Sigmoid colon (tissue), 7 donors: Measurements from ENCODE around the gene TMEM156. TPM values are rescaled to one million over a fixed set of nuclear protein-coding genes. Genes with fewer than 3 reads are reported as not detected.

Experiments used
- DNase-seq: peaks from one replicate; pipeline ENCODE4 v3.0.0-alpha.2; 2019
- H3K27ac ChIP-seq, 4 donors: fragments of 200-600 bp; sonication (generic); one replicate each; pipeline ENCODE4 v1.5.1; 2016 to 2019; ENCODE audit warnings: mild to moderate bottlenecking in 1 of 4
- H3K27me3 ChIP-seq, 3 donors: fragments of 200-600 bp; sonication (generic); one replicate each; pipeline ENCODE4 v1.5.1; 2019; ENCODE audit warnings: mild to moderate bottlenecking in 1 of 3
- H3K36me3 ChIP-seq, 4 donors: fragments of 200-600 bp; sonication (generic); one replicate each; pipeline ENCODE4 v1.5.1; 2016 to 2019
- H3K4me1 ChIP-seq, 4 donors: fragments of 200-600 bp; sonication (generic); one replicate each; pipeline ENCODE4 v1.5.1; 2017 to 2019
- H3K4me3 ChIP-seq, 4 donors: fragments of 200-600 bp; sonication (generic); one replicate each; pipeline ENCODE4 v1.5.1; 2017 to 2019; ENCODE audit warnings: mild to moderate bottlenecking in 2 of 4, moderate library complexity in 1 of 4
- H3K9me3 ChIP-seq, 4 donors: fragments of 200-600 bp in 3 of 4; sonication (generic) in 3 of 4; one replicate each; pipeline versions ENCODE4 v1.5.1 to v1.6.1; 2013 to 2019
- EP300 ChIP-seq, 4 donors: sonication (generic); formaldehyde crosslinking; IDR thresholded peaks; one replicate each; pipeline ENCODE4 v1.6.1; 2017; ENCODE audit warnings: antibody characterized with exemption in 4 of 4
- POLR2A ChIP-seq, 2 donors: fragments of 450-650 bp; IDR thresholded peaks; one replicate each; pipeline ENCODE4 v1.6.1; 2016; ENCODE audit warnings: antibody characterized with exemption in 2 of 2, mild to moderate bottlenecking in 2 of 2, moderate library complexity in 2 of 2
- POLR2AphosphoS5 ChIP-seq, 4 donors: sonication (generic); formaldehyde crosslinking; IDR thresholded peaks; one replicate each; pipeline ENCODE4 v1.6.1; 2017; ENCODE audit warnings: antibody characterized with exemption in 4 of 4
- WGBS, 2 donors: extraction: QIAGEN DNeasy Blood & Tissue Kit; methylation state at CpG; one replicate each; pipeline ENCODE4 v1.1.7; 2013; 5-methylcytosine and 5-hydroxymethylcytosine counted together
- intact Hi-C: fragments of 100-400 bp; cut with DNase I; formaldehyde crosslinking; loops from one replicate; pipeline ENCODE4 v1.15.1; 2023
- polyA plus RNA-seq, 3 donors: library from polyadenylated mRNA; stranded (reverse); fragments of 200-250 nt; gene quantifications; one replicate each; pipeline ENCODE4 v1.2.3, GENCODE V29; 2013
- total RNA-seq, 4 donors: library from RNA; depleted of rRNA; stranded (reverse); fragments of >200 nt; gene quantifications; one replicate each; pipeline ENCODE4 v1.1.0, GENCODE V29; 2016
- TF ChIP-seq, protein P1 (sequence below), 4 experiments: fragments of 450-650 bp in 3 of 4; fragments of 200-600 bp in 1 of 4; IDR thresholded peaks; one replicate each; pipeline ENCODE4 v1.5.1; 2016 to 2019; ENCODE audit warnings: antibody characterized with exemption in 4 of 4, mild to moderate bottlenecking in 3 of 4, moderate library complexity in 2 of 4
- donor health status: healthy with polysubstance abuse.
- donor health status: Bipolar disorder and iron deficiency.
- donor health status: healthy.

Gene TMEM156
- total and polyA plus RNA-seq, 7 donors: 0.66 to 9.1 (median 6.5) TPM; not detected in 4

- 70 to 78% methylated on average over 12 of the region's 12 CpGs for WGBS, 2 donors
- H3K4me1 ChIP-seq: peaks cover 0 to 17% (median 9%) of the 10 kb centered on the region in 4 donors
- DNase-seq: no peak
- H3K27ac ChIP-seq: peak overlapping the region in 3 of 4 donors; percentile 9 to 55 (median 51)
- H3K36me3 ChIP-seq: no peaks in the 10 kb centered on the region
- H3K27me3 ChIP-seq: no peaks in the 10 kb centered on the region
- TF ChIP-seq POLR2AphosphoS5 (IDR thresholded peaks at IDR 0.05) (peak in 2 of 4 donors; percentile 13 to 38), EP300 (IDR thresholded peaks at IDR 0.05) (no peak)
- no peaks in the 10 kb centered on the region for H3K9me3 ChIP-seq
- no peak overlapping the region for H3K4me3 ChIP-seq
- intact Hi-C loops: no loop called here
These were observed 48.2 kb downstream of the TMEM156 start for GRCh38 chr4:38983787-38984598.

- DNase-seq: no peak
- Histone ChIP-seq H3K9me3 (no peaks in the 10 kb centered on the region), H3K36me3 (no peaks in the 10 kb centered on the region), H3K27me3 (no peaks in the 10 kb centered on the region), H3K27ac (no peak overlapping the region), H3K4me3 (no peak overlapping the region), H3K4me1 (peaks cover 0 to 17% (median 9%) of the 10 kb centered on the region in 4 donors)
- WGBS, 2 donors: 83 to 91% methylated on average over 6 of the region's 6 CpGs
- no peak for TF ChIP-seq POLR2A (IDR thresholded peaks at IDR 0.05)
- intact Hi-C loops: no loop called here
These were observed 48.9 kb downstream of the TMEM156 start for GRCh38 chr4:38983291-38983690.

- intact Hi-C loops: no loop called here
- Histone ChIP-seq H3K27me3 (no peaks in the 10 kb centered on the region), H3K27ac (no peak overlapping the region), H3K9me3 (no peaks in the 10 kb centered on the region), H3K4me3 (no peak overlapping the region), H3K4me1 (peaks cover 0 to 17% (median 9%) of the 10 kb centered on the region in 4 donors), H3K36me3 (no peaks in the 10 kb centered on the region)
- TF ChIP-seq, protein P1, sequence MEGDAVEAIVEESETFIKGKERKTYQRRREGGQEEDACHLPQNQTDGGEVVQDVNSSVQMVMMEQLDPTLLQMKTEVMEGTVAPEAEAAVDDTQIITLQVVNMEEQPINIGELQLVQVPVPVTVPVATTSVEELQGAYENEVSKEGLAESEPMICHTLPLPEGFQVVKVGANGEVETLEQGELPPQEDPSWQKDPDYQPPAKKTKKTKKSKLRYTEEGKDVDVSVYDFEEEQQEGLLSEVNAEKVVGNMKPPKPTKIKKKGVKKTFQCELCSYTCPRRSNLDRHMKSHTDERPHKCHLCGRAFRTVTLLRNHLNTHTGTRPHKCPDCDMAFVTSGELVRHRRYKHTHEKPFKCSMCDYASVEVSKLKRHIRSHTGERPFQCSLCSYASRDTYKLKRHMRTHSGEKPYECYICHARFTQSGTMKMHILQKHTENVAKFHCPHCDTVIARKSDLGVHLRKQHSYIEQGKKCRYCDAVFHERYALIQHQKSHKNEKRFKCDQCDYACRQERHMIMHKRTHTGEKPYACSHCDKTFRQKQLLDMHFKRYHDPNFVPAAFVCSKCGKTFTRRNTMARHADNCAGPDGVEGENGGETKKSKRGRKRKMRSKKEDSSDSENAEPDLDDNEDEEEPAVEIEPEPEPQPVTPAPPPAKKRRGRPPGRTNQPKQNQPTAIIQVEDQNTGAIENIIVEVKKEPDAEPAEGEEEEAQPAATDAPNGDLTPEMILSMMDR (IDR thresholded peaks at IDR 0.05): no peak
- TF ChIP-seq EP300 (IDR thresholded peaks at IDR 0.05) (no peak), POLR2AphosphoS5 (IDR thresholded peaks at IDR 0.05) (no peak), POLR2A (IDR thresholded peaks at IDR 0.05) (no peak)
- no peak for DNase-seq
- 95 to 96% methylated on average over 5 of the region's 5 CpGs for WGBS, 2 donors
These were observed 49.7 kb downstream of the TMEM156 start for GRCh38 chr4:38982361-38983095.

DNA sequence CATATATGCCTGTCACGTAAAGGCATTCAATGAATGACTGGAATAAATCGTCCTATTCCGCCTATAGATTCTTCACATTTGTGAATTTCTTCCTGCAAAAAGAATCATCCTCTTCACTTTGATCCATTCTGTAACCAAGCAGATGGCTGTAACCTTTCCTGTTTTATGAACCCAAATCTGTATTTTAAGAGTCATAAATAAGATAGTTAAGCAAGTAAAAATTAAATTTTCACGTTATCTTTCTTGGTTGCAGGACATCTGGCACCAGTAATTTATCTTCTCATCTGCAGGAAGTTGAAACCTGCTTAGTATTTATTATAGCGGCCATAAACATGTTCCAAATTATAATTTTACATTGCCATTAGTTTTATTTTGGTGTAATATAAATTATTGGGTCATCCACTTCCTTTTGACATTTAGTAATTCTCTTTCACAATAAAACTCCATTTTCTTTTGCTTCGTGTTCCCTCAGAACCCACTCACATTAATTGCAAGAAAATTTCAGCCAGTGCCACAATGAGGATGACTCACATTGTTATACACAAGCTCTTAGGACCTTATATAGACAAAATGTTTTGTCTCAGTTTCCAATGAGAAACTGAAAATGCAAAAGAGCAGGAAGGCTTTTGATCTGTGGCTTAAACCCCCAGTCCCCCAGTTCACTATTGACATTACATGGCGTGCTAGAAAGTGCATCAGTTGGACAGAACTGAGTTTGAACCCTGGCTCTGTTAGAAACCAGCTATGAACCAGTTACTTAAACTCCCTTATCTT lies 51.1 kb downstream of the TMEM156 start:
- TF ChIP-seq, protein P1 (IDR thresholded peaks at IDR 0.05): no peak
- no peak for TF ChIP-seq EP300 (IDR thresholded peaks at IDR 0.05)
- TF ChIP-seq POLR2AphosphoS5 (IDR thresholded peaks at IDR 0.05): no peak
- TF ChIP-seq POLR2A (IDR thresholded peaks at IDR 0.05): no peak
- intact Hi-C loops: no loop called here

DNA sequence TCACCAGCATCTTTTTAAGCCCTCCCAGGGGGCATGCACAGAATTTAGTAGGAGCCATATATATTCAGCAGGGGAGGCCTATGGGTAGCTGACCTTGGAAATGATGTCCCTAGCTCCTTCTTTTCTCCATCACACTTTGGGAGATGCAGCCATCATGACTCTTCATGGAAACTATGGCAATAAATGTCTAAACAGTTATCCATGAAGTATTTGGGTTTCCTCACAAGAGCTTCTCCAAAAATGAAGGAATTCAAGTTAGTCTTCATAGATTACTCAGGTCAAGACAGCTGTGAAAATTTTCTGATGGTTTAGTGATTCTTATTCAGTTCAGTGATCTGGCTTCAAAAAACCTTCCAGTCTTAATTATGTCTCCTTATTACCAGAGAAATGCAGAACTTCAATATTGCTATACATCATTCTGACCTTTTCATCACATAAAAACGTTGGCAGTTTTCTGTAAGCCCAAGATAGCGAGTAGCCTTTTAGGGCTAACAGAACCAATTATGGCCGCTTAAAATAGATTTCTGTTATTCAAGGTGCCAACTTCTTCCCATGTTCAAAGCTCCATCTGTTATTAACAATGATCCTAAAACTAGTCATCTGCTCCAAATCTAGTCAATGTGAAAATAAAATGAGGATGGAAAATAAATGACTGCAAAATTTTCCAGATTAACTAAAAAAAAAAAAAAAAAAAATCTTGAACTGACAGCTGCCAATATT lies 52.5 kb downstream of the TMEM156 start:
- Histone ChIP-seq H3K27ac (no peak overlapping the region), H3K9me3 (no peaks in the 10 kb centered on the region), H3K27me3 (no peaks in the 10 kb centered on the region), H3K36me3 (no peaks in the 10 kb centered on the region), H3K4me3 (no peak overlapping the region), H3K4me1 (peaks cover 0 to 14% (median 6%) of the 10 kb centered on the region in 4 donors)
- TF ChIP-seq POLR2A (IDR thresholded peaks at IDR 0.05) (no peak), POLR2AphosphoS5 (IDR thresholded peaks at IDR 0.05) (no peak), EP300 (IDR thresholded peaks at IDR 0.05) (no peak)
- TF ChIP-seq, protein P1 (IDR thresholded peaks at IDR 0.05): no peak
- intact Hi-C loops: no loop called here
- no peak for DNase-seq
- 84 to 86% methylated on average over 3 of the region's 3 CpGs for WGBS, 2 donors

More for the DNA sequence above, 51.1 kb downstream of the TMEM156 start:
- DNase-seq: no peak
- H3K27me3 ChIP-seq: no peaks in the 10 kb centered on the region
- WGBS, 2 donors: 62 to 66% methylated on average over 7 of the region's 7 CpGs
- no peak overlapping the region for H3K4me3 ChIP-seq
- no peak overlapping the region for H3K27ac ChIP-seq
- H3K4me1 ChIP-seq: peaks cover 0 to 17% (median 9%) of the 10 kb centered on the region in 4 donors
- no peaks in the 10 kb centered on the region for H3K36me3 ChIP-seq
- no peaks in the 10 kb centered on the region for H3K9me3 ChIP-seq
